OCI-LY7 (cell line): ENCODE data around the gene RSBN1. TPM values are rescaled to one million over a fixed set of nuclear protein-coding genes. Genes with fewer than 3 reads are reported as not detected.

Experiments used
- BruUV-seq: library from RNA; stranded (reverse); fragments of 400-500 nt; replicated peaks from 2 replicates; lab custom pipeline; 2021; lab: Mats Ljungman, UMichigan
- CTCF ChIA-PET: fragments of 300-600 bp; sonication (Branson Sonifier 250); formaldehyde crosslinking; loops from one replicate; lab custom pipeline; 2022; ENCODE audit warnings: antibody characterized with exemption; ENCODE audit not compliant: unreplicated experiment; lab: Charles Lee
- POLR2A ChIA-PET: fragments of 300-600 bp; sonication (Branson Sonifier 250); formaldehyde crosslinking; loops from one replicate; lab custom pipeline; 2022; ENCODE audit warnings: antibody characterized with exemption; lab: Charles Lee
- DNase-seq: peaks from one replicate; pipeline ENCODE4 v3.0.0-alpha.2; 2015; ENCODE audit warnings: low spot score
- H2AFZ ChIP-seq: fragments of 200-600 bp; sonication (generic), shearing (Covaris generic); 2 replicates; pipeline ENCODE4 v1.6.1; 2014; ENCODE audit warnings: mild to moderate bottlenecking, antibody characterized with exemption, low read length, moderate library complexity
- H3K27ac ChIP-seq: fragments of 200-600 bp; sonication (generic); 2 replicates; pipeline ENCODE4 v1.5.1; 2014; ENCODE audit warnings: mixed run types, low read depth, mild to moderate bottlenecking, moderate library complexity, low read length, inconsistent platforms; ENCODE audit not compliant: poor library complexity, severe bottlenecking
- H3K36me3 ChIP-seq: fragments of 200-600 bp; sonication (generic); 2 replicates; pipeline ENCODE4 v1.6.1; 2014; ENCODE audit warnings: mild to moderate bottlenecking, antibody characterized with exemption, low read length, moderate library complexity, mixed read lengths; ENCODE audit not compliant: insufficient read depth
- H3K4me1 ChIP-seq: fragments of 200-600 bp; sonication (generic); 2 replicates; pipeline ENCODE4 v1.5.1; 2014; ENCODE audit warnings: mild to moderate bottlenecking, low read length; ENCODE audit not compliant: insufficient read depth, poor library complexity, severe bottlenecking
- H3K4me2 ChIP-seq: fragments of 200-600 bp; sonication (generic); 2 replicates; pipeline ENCODE4 v1.6.1; 2014; ENCODE audit warnings: mild to moderate bottlenecking, low read length
- H3K4me3 ChIP-seq: fragments of 200-600 bp; sonication (generic); 2 replicates; pipeline ENCODE4 v1.5.1; 2014; ENCODE audit warnings: mild to moderate bottlenecking, low read depth, low read length; ENCODE audit not compliant: poor library complexity, severe bottlenecking
- H3K79me2 ChIP-seq: fragments of 200-600 bp; sonication (generic); 2 replicates; pipeline ENCODE4 v1.6.1; 2016; ENCODE audit warnings: low read depth, mild to moderate bottlenecking, low read length, moderate library complexity, mixed read lengths; ENCODE audit not compliant: insufficient read depth
- H3K9me2 ChIP-seq: fragments of 200-600 bp; sonication (generic); 2 replicates; pipeline ENCODE4 v1.6.1; 2016; ENCODE audit warnings: mild to moderate bottlenecking, low read length, mixed read lengths; ENCODE audit not compliant: insufficient read depth
- H3K9me3 ChIP-seq: fragments of 200-600 bp; sonication (generic); 2 replicates; pipeline ENCODE4 v1.6.1; 2014; ENCODE audit warnings: mild to moderate bottlenecking, mixed run types, low read length, mixed read lengths
- H4K20me1 ChIP-seq: fragments of 200-600 bp; sonication (generic); 2 replicates; pipeline ENCODE4 v1.6.1; 2014; ENCODE audit warnings: mild to moderate bottlenecking, antibody characterized with exemption, low read length, moderate library complexity, mixed read lengths; ENCODE audit not compliant: insufficient read depth
- EZH2phosphoT487 ChIP-seq: fragments of 200-600 bp; sonication (generic); IDR thresholded peaks from 2 replicates; pipeline ENCODE4 v1.6.1; 2018; ENCODE audit warnings: low read depth, borderline replicate concordance, mild to moderate bottlenecking, mixed run types, antibody characterized with exemption, low read length, moderate library complexity, mixed read lengths
- intact Hi-C: fragments of 100-400 bp; cut with micrococcal nuclease; formaldehyde crosslinking; loops from one replicate; pipeline ENCODE4 v1.10.0; 2022; ENCODE audit not compliant: unreplicated experiment
- total RNA-seq, 2 experiments: library from RNA; depleted of rRNA in 1 of 2; stranded (reverse); fragments of >200 nt in 1 of 2; shearing (Covaris generic) in 1 of 2; gene quantifications; 2 replicates each; pipeline ENCODE4 v1.2.3, GENCODE V29; 2014 to 2022
- TF ChIP-seq, protein P1 (sequence below): fragments of 200-600 bp; sonication (generic); conservative IDR thresholded peaks from 2 replicates; pipeline ENCODE4 v1.5.1; 2014; ENCODE audit warnings: mild to moderate bottlenecking, antibody characterized with exemption, low read length, moderate library complexity, mixed read lengths

The RSBN1 gene
- total RNA-seq, 2 experiments from 2014 or later: 10.8 to 19.0 TPM

- Histone ChIP-seq H3K9me3 (no peaks in the 10 kb centered on the region), H2AFZ (0 out of 2 replicates have a peak overlapping the region, but pooled peaks have one; percentile 5), H3K4me1 (peaks cover 70% of the 10 kb centered on the region), H3K36me3 (peaks cover 58% of the 10 kb centered on the region), H4K20me1 (no peaks in the 10 kb centered on the region), H3K4me3 (peak overlapping the region; percentile 58), H3K4me2 (peak overlapping the region; percentile 79), H3K79me2 (peaks cover 75% of the 10 kb centered on the region), H3K27ac (peak overlapping the region; percentile 94), H3K9me2 (no peaks in the 10 kb centered on the region)
- ChIA-PET POLR2A (interaction anchor here (0.8 to 5.0 kb wide), 9 partner anchors 9 to 86 kb away, joined by 3 to 57 read pairs (median 5); partner anchors contain the start of gene AP4B1), CTCF (interaction anchor here (0.8 kb wide), 1 partner anchor 9 kb away, joined by 4 read pairs; no protein-coding TSS in a partner anchor)
- no TSS peak for BruUV-seq
- intact Hi-C loops: no loop called here
- no peak for DNase-seq
- TF ChIP-seq, protein P1, sequence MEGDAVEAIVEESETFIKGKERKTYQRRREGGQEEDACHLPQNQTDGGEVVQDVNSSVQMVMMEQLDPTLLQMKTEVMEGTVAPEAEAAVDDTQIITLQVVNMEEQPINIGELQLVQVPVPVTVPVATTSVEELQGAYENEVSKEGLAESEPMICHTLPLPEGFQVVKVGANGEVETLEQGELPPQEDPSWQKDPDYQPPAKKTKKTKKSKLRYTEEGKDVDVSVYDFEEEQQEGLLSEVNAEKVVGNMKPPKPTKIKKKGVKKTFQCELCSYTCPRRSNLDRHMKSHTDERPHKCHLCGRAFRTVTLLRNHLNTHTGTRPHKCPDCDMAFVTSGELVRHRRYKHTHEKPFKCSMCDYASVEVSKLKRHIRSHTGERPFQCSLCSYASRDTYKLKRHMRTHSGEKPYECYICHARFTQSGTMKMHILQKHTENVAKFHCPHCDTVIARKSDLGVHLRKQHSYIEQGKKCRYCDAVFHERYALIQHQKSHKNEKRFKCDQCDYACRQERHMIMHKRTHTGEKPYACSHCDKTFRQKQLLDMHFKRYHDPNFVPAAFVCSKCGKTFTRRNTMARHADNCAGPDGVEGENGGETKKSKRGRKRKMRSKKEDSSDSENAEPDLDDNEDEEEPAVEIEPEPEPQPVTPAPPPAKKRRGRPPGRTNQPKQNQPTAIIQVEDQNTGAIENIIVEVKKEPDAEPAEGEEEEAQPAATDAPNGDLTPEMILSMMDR: no peak
These were observed 48.6 kb upstream of the RSBN1 start for GRCh38 chr1:113860891-113861290.

DNA sequence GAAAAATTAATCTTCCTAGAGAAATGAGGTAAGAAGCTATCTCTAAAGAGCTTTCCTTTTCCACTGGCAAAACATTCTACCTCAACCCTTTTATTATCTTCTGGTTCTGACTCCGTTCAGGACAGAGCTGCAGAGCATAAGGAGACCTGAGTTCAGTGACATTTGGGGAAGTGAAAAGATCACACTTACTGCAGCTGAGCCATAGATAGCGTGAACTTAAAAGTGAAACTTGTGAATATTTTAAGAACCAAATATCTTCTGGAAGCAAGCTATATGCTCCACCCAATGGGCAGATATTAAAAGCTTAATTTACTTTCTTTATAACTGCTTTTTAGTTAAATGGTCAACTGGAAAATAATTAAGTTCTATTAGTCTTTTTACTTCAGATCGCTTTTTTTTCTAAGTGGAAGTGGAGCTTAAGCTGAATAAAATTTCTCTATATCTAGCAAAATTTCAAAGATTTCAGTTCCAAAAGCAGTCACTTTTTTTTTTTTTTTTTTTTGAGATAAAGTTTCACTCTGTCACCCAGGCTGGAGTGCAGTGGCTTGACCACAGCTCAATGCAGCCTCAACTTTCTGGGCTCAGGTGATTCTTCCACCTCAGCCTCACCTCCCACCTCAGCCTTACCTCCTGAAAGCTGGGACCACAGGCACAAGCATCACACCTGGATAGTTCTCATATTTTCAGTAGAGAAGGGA lies 47.4 kb upstream of the RSBN1 start:
- H3K9me2 ChIP-seq: no peaks in the 10 kb centered on the region
- no peaks in the 10 kb centered on the region for H3K9me3 ChIP-seq
- H3K4me3 ChIP-seq: peak overlapping the region; percentile 58
- peak overlapping the region; percentile 94 for H3K27ac ChIP-seq
- peaks cover 63% of the 10 kb centered on the region for H3K79me2 ChIP-seq
- peak; percentile 85 for DNase-seq
- no peak for TF ChIP-seq EZH2phosphoT487
- TF ChIP-seq, protein P1: no peak
- peak overlapping the region; percentile 79 for H3K4me2 ChIP-seq
- H3K36me3 ChIP-seq: peaks cover 58% of the 10 kb centered on the region
- no peaks in the 10 kb centered on the region for H4K20me1 ChIP-seq
- peaks cover 70% of the 10 kb centered on the region for H3K4me1 ChIP-seq
- no TSS peak for BruUV-seq
- peak overlapping the region; percentile 1; the same call in 1 of the 2 replicates for H2AFZ ChIP-seq
- intact Hi-C loops: no loop called here
- CTCF ChIA-PET: interaction anchor here (1.0 kb wide), 1 partner anchor 10 kb away, joined by 10 read pairs; no protein-coding TSS in a partner anchor
- POLR2A ChIA-PET: interaction anchor here (0.7 to 5.0 kb wide), 30 partner anchors 9 to 784 kb away, joined by 3 to 57 read pairs (median 5); partner anchors contain the start of gene AP4B1
